Daoy (cell line): ENCODE data around the gene CRHR1. TPM values are rescaled to one million over a fixed set of nuclear protein-coding genes. Genes with fewer than 3 reads are reported as not detected.
"Not testable (repeated sequence)": the region's sequence is repeated elsewhere in the genome, so short reads cannot be mapped to it uniquely, and the experiment has no call there.

Experiments
- DNase-seq: peaks from one replicate; pipeline ENCODE4 v3.0.0-alpha.2; 2015; ENCODE audit warnings: low read depth
- total RNA-seq: library from RNA; depleted of rRNA; stranded (reverse); fragments of >200 nt; shearing (Covaris generic); gene quantifications from 2 replicates; pipeline ENCODE4 v1.2.3, GENCODE V29; 2014

Gene CRHR1
- total RNA-seq, 1 experiment from 2014 or later, result 0.63 TPM

- no peak for DNase-seq
Measured at GRCh38 chr17:45845376-45846185, 61.5 kb downstream of the CRHR1 start.

DNA sequence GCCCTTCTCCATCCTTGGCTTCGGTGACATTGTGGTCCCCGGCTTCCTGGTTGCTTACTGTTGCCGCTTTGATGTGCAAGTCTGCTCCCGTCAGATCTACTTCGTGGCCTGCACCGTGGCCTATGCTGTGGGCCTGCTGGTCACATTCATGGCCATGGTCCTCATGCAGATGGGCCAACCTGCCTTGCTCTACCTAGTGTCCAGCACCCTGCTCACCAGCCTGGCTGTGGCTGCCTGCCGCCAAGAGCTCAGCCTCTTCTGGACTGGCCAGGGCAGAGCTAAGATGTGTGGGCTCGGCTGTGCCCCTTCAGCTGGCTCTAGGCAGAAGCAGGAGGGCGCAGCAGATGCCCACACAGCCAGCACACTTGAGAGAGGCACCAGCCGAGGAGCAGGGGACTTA is 62.1 kb downstream of the CRHR1 start:
- DNase-seq, result no peak

DNA sequence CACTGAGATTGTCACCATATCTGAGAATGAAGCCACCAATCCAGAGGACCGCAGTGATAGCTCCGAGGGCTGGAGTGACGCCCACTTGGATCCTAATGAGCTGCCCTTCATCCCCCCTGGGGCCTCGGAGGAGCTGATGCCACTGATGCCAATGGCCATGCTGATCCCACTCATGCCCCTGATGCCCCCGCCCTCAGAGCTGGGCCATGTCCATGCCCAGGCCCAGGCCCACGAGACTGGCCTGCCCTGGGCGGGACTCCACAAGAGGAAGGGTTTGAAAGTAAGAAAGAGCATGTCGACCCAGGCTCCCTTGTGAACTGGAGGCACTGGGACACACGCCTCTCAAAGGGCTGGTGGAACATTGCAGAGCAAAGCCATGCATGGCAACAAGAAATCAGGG is 62.5 kb downstream of the CRHR1 start:
- no peak for DNase-seq

DNA sequence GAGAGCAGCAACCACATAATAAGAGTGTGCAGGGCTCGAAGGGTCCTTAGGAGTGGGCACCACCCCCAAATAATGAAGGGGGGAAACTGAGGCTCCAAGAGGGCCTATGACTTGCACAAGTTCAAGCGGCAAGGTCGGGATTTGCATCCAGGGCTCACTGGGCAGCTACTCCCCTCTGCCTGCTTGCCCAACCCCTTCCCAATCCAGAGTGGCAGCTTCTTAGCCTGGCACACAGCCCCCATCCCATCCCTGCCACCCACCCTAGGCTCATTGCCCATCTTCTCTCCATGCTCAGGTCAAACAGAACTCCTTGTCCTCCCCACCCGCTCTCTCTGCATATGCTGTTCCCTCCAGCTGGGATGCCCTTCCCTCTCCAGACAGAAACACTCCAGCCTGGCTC is 63.0 kb downstream of the CRHR1 start:
- no peak for DNase-seq

- no peak for DNase-seq
Measured at GRCh38 chr17:45847747-45848146, 63.6 kb downstream of the CRHR1 start.

- DNase-seq, result no peak
Measured at GRCh38 chr17:45848405-45848804, 64.3 kb downstream of the CRHR1 start.

- no peak for DNase-seq
Measured at GRCh38 chr17:45848868-45849535, 64.9 kb downstream of the CRHR1 start.

DNA sequence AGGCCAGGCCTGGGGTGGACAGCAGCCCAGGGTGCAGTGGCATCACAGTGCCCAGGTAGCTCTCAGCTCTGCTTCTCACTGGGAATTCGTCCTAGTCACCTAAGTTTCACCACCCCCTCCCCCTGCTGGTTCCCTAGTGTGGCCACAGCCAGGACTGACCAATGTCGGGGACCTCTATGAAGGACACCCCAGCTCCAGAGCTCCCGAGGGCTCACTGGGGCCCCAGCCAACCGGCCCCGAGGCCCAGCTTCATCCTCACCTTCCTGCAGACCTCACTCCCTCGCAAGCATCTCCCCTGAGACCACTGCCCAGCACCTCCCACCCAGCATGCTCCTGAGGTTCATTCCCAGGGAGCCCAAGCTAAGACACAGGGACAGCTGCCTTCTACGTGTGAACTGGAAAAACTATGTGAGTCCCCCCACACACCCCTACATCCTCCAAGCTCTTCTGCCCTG is 65.4 kb downstream of the CRHR1 start:
- no peak for DNase-seq

DNA sequence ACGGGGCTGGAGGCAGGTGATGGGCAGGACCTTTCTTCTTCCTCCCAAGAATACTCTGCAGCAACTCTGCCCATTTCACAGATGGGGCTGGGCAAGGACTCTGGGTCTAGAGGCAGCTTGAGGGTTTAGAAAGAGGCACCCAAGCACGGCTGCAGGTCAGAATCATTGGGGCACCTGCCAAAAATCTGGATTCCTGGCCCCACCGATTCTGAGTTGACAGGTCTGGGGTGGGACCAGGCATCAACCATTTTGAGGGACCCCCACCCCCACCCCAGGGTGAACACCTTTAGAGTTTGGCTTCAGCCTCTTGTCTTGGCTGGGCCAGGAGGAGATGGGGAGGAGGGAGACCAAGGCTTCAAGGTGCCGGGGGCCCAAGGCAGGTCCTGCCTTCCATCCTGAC is 65.9 kb downstream of the CRHR1 start:
- no peak for DNase-seq

GRCh38 chr17:45850468-45850867 is 66.3 kb downstream of the CRHR1 start:
- no peak for DNase-seq

GRCh38 chr17:45851022-45851421 is 66.9 kb downstream of the CRHR1 start:
- DNase-seq, result no peak

DNA sequence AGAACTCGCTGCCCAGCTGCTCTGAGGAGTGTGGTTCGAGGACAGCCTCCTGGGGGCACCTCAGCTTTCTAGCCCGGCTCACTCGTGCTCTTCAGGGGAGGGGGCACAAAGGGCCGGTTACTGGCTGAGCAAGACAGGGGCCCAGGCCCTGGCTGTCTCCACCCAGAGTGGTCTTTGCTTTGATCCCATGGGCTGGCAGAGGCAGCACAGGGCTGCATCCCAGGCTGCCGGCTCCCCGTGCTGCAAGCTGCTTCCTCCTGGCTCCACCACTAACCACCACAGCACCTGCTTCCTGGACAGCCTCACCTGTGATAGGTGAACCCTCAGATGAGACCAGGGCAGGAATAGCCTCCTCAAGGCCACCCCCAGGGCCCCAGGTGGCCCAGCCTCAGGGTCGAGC is 67.3 kb downstream of the CRHR1 start:
- DNase-seq, result no peak

DNA sequence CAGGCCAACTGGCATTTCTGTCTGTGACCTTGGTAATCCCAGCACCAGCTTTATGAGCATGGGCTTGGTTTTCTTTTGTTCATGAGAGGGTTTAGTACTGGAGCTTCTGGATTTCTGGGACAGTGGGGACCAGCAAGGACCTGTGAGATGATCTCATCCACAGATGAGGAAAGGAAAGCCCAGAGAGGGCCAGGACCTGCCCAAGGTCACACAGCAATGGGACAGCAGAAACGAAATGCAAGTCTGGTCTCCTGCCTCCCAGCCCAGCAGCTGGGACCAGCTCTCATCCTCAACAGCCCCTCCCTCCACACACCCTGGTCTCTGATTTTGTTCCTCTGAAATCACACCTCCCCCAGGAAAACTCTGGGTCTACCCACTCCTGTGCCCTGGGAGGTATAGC is 67.8 kb downstream of the CRHR1 start:
- no peak for DNase-seq

DNA sequence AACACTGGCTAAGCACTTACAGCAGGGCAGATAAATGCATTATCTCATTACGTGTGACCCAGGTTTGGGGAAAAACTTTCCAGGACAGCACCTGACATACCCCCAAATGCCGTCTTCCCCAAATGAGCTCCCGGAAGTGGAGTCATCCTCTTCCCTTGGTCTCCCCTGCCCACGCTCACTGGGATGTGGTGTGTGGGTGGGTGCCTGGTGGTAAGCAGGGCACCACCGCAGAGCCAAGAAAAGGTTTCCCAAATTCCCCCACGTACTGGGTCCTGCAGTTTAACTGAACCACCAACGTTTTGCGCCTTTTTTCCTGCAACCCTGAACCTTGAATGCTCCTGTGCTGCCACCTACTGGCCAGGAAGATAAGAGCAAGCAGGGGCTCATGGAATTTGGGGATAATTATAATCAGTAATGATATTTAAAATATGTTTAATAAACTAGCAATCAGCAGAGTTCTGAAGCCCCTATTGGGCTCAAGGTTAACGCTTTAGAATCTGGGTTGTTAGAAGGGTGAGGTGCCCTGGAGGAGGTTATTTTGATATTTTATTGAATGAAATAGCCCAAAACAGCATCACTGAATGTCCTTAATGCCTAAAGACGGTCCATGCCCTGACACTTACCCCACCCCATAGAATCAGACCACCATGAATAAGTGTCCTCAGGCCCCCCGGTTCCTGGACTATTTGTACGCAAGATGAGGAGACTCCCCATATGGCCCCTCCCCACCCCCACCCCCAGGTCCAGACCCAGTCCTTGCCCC is 68.6 kb downstream of the CRHR1 start:
- peak; percentile 70 for DNase-seq

DNA sequence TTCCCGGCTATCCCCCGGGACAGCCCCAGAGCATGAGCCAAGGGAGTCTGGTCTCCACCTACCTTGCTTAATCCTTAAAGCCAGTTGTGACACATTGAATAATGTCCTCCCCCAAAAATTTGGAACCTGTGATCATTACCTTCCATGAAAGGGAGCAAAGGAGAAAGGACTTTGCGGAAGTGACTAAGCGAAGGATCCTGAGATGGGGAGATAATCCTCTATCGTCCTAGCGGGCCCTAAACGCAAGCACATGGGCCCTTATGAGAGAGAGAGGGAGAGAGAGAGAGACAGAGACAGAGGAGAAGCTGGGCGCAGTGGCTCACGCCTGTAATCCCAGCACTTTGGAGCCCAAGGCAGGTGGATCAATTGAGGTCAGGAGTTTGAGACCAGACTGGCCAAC is 70.1 kb downstream of the CRHR1 start:
- no peak for DNase-seq

- no peak for DNase-seq
Measured at GRCh38 chr17:45855691-45856336, 71.7 kb downstream of the CRHR1 start.

DNA sequence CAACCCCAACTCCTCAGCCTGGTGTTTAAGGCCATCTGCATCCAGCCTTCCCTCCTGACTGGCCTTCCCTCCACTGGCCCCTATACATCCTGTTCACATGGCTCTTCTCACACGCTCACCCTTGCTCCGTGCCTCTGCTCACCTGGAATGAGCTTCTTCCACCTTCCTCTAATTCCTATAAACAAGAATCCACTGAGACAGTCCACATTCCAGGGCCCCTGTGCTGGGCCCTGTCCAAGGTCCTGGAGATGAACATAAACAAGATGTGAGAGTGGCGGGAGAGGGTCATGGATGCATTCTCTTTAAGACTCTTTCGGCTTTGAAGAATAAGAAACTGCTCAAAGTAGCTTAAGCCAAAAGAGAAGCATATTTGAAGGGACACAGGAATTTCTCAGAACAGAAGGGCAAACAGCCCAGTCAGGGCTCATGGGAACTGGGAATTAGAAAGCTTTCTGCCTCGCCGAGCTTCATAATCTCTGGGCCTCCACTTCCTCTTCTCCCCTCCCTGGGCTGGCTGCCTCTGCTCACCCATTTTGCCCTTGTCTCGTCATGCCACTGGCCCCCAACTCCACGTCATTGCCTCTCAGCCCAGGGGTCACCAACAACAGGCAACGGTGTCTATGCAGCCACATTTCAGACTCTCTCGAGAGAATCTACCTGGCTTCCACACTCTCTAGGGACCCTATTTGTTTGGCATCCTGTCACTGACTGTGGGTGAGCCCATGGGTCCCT is 74.0 kb downstream of the CRHR1 start:
- DNase-seq, result no peak

DNA sequence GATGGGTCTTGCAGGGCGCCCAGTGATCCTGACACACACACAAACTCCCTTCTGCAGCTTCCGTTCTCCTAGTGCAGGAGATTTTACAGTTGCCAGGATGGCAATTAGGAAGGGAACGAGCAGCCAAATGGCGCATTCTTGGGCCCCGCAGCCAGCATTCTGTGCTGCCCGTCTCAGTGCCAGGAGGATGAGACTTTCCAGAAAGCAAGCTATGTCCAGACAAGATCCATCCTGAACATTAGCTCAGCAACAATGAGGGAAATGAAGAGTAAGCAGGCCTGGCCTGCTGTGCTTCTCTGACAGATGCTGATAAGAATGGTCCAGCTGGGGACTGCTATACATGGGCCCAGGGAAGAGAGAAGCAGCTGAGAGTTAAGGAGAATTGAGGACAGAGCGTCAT is 77.0 kb downstream of the CRHR1 start:
- no peak for DNase-seq

DNA sequence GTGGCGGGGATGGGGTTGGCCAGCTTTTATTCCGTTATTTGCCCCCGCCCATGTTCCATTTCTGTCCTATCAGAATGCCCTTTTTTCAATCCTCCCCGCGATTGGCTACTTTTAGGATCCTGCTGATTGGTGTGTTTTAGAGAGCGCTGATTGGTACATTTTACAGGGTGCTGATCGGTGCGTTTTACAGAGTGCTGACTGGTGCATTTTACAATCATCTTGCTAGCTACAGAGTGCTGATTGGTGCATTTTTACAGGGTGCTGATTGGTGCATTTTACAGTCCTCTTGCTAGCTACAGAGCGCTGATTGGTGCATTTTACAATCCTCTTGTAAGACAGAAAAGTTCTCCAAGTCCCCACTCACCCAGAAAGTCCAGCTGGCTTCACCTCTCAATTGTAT is 78.0 kb downstream of the CRHR1 start:
- DNase-seq, result not testable (repeated sequence)

DNA sequence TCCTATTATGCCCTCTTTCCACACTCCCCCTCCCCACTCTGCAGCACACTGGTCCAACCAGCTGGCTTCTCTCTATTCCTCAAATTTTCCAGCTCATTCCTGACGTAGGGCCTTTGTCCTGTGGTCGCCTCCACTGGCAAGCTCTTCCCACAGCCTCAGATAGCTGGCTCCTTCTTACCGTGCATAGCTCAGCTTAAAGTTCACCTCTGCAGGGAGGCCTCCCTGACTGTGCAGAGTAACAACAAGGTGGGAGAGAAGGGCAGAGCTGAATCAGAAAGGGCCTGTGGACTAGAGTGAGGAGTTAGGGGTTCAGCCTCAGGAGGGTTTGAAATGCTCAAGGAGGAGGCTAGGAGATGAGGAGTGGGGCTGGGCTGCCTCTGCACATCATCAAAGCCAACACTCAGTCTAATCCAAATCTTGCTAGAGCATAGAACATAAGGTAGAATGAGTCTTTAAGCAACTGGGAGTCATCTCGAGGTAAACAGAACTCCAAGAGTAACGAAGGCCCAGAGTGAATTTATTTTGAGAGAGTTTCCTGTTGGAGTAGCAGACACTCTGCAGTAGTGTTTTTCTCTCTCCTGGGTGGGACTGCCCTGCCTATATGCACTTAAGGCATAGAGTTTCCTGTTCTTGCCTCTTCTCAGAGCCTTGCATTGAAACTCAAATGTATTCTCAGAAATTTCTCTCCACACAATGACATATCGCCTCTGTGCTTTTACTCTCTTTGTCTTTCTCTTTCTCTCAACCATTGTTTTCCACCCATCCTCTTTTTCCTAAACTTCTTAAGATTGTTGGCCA is 79.9 kb downstream of the CRHR1 start:
- no peak for DNase-seq

DNA sequence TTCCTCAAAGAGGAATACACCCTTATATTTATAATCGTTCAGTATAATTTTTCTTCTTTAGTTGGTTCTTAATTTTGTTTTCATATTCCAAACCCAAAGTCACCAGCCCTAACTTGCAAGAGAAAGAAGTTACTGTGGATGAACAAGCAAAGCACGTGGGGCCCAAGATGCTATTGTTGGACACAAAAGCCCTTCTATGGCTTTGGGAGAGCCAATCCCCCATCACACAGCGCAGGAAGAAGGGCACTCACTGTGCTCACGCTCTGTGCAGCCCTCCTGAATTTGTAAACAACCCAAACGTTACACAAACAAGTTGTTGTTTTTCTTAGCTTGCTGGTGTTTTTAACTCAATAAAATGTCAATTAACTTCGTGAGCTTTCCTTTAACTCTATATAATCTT is 83.1 kb downstream of the CRHR1 start:
- no peak for DNase-seq
